K562 (cell line): ENCODE measurements around the gene AMZ1. TPM values are rescaled to one million over a fixed set of nuclear protein-coding genes. Genes with fewer than 3 reads are reported as not detected.
A peak's percentile ranks its signal among the peaks of the same experiment; 100 is the strongest.

Experiments used
- ATAC-seq: fragments of 200-7000 bp; cut with Tn5 transposase; 3 replicates; pipeline ENCODE4 v1.9.1; 2020; ENCODE audit warnings: moderate library complexity
- BruUV-seq: library from RNA; stranded (reverse); fragments of 400-500 nt; replicated peaks from 2 replicates; lab custom pipeline; 2021; lab: Mats Ljungman, UMichigan
- CTCF ChIA-PET: fragments of 300-600 bp; formaldehyde crosslinking; extraction: SDS; loops from one replicate; lab custom pipeline; 2021; ENCODE audit warnings: low intra/inter-chr PET ratio; lab: Yijun Ruan, JAX
- POLR2A ChIA-PET: fragments of 300-600, 350-650 bp; sonication (Branson Sonifier 250); formaldehyde crosslinking; extraction: SDS; loops from one replicate; lab custom pipeline; 2021; ENCODE audit warnings: antibody characterized with exemption, inconsistent platforms; lab: Yijun Ruan, JAX
- DNase-seq, 4 experiments: peaks; one replicate each; pipeline versions ENCODE4 v3.0.0 to v3.0.0-alpha.2; 2011 to 2018; ENCODE audit warnings: low spot score in 3 of 4, mixed read lengths in 3 of 4; ENCODE audit errors: extremely low read depth in 1 of 4
- FAIRE-seq: peaks from 2 replicates; lab custom pipeline; 2011; peaks lifted over from hg19 to GRCh38; lab: Jason Lieb, UNC
- H2AFZ ChIP-seq: 2 replicates; pipeline ENCODE4 v1.6.0; 2011; ENCODE audit warnings: low read depth, low read length, control low read depth, inconsistent platforms
- H3K27ac ChIP-seq: fragments of 200-600 bp; 3 replicates; pipeline ENCODE4 v1.8.0; 2011; ENCODE audit warnings: low read depth, mild to moderate bottlenecking, control low read depth, inconsistent platforms, low read length, moderate library complexity, mixed read lengths; ENCODE audit errors: extremely low read depth
- H3K27me3 ChIP-seq, 2 experiments: fragments of 300-600 bp in 1 of 2; 2 replicates in 1 of 2; 3 replicates in 1 of 2; pipeline versions ENCODE4 v1.6.0 to v1.8.0; 2011; ENCODE audit warnings: inconsistent platforms in 2 of 2, low read length in 2 of 2, mild to moderate bottlenecking in 1 of 2, mixed read lengths in 1 of 2, moderate library complexity in 1 of 2; ENCODE audit not compliant: control insufficient read depth in 2 of 2, insufficient read depth in 2 of 2
- H3K36me3 ChIP-seq: fragments of 300-600 bp; 3 replicates; pipeline ENCODE4 v1.8.0; 2011; ENCODE audit warnings: mild to moderate bottlenecking, low read length, inconsistent platforms; ENCODE audit not compliant: control insufficient read depth, insufficient read depth
- H3K4me1 ChIP-seq, 2 experiments: fragments of 200-600 bp in 1 of 2; replicated peaks in 1 of 2; 2 replicates in 1 of 2; 3 replicates in 1 of 2; pipeline versions ENCODE4 v1.5.1 to v1.8.0; 2011; ENCODE audit warnings: inconsistent platforms in 2 of 2, low read length in 2 of 2, mild to moderate bottlenecking in 1 of 2, mixed read lengths in 1 of 2, moderate library complexity in 1 of 2; ENCODE audit not compliant: control insufficient read depth in 2 of 2, insufficient read depth in 2 of 2
- H3K4me2 ChIP-seq: 2 replicates; pipeline ENCODE4 v1.6.1; 2011; ENCODE audit warnings: low read length, control low read depth, inconsistent platforms, mixed read lengths; ENCODE audit not compliant: insufficient read depth
- H3K4me3 ChIP-seq: fragments of 200-600 bp; sonication (generic), shearing (Covaris generic); 2 replicates; pipeline ENCODE4 v1.5.1; 2016; ENCODE audit warnings: control low read depth, inconsistent platforms
- H3K79me2 ChIP-seq: fragments of 200-600 bp; 3 replicates; pipeline ENCODE4 v1.8.0; 2011; ENCODE audit warnings: low read length, inconsistent platforms; ENCODE audit not compliant: control insufficient read depth, insufficient read depth
- H3K9ac ChIP-seq, 2 experiments: 2 replicates each; pipeline versions ENCODE4 v1.6.0 to v1.6.1; 2011; ENCODE audit warnings: low read depth in 2 of 2, low read length in 2 of 2, control low read depth in 1 of 2, inconsistent platforms in 1 of 2, mild to moderate bottlenecking in 1 of 2, mixed read lengths in 1 of 2; ENCODE audit not compliant: insufficient read depth in 1 of 2
- H3K9me1 ChIP-seq: one replicate; pipeline ENCODE4 v1.6.0; 2011; ENCODE audit warnings: inconsistent platforms, mild to moderate bottlenecking, low read length, moderate library complexity; ENCODE audit not compliant: control insufficient read depth, insufficient read depth
- H3K9me3 ChIP-seq: replicated peaks from 2 replicates; pipeline ENCODE4 v1.5.1; 2011; ENCODE audit warnings: low read depth, low read length, inconsistent platforms; ENCODE audit not compliant: control insufficient read depth, insufficient read depth
- H4K20me1 ChIP-seq: replicated peaks from 2 replicates; pipeline ENCODE4 v1.6.1; 2011; ENCODE audit warnings: low read length, inconsistent platforms, mixed read lengths; ENCODE audit not compliant: control insufficient read depth, insufficient read depth
- BRD9 ChIP-seq: fragments of 450-650 bp; IDR thresholded peaks from 2 replicates; pipeline ENCODE4 v1.6.1; 2018; ENCODE audit warnings: low read depth; ENCODE audit not compliant: partially characterized antibody
- NFIC ChIP-seq: fragments of 450-650 bp; IDR thresholded peaks from 2 replicates; pipeline ENCODE4 v1.6.1; 2017; ENCODE audit warnings: mild to moderate bottlenecking, inconsistent platforms
- POLR2AphosphoS2 ChIP-seq: IDR thresholded peaks from 2 replicates; pipeline ENCODE4 v1.6.1; 2012; ENCODE audit warnings: low read length, improper control_type of control experiment
- SIN3A ChIP-seq, 2 experiments: fragments of 150-350 bp in 1 of 2; IDR thresholded peaks; 2 replicates each; pipeline ENCODE4 v1.6.1; 2011 to 2016; ENCODE audit warnings: borderline replicate concordance in 2 of 2, low read depth in 2 of 2, low read length in 2 of 2, mild to moderate bottlenecking in 2 of 2, moderate library complexity in 2 of 2; ENCODE audit not compliant: control insufficient read depth in 1 of 2
- SMARCA5 ChIP-seq: fragments of 450-650 bp; IDR thresholded peaks from 2 replicates; pipeline ENCODE4 v1.6.1; 2016
- ZNF282 ChIP-seq: sonication (generic); formaldehyde crosslinking; IDR thresholded peaks from 2 replicates; pipeline ENCODE4 v1.8.1; 2023; ENCODE audit warnings: missing genetic modification reagents
- WGBS: fragments of 100-300 bp; shearing (Covaris generic); methylation state at CpG from one replicate; pipeline ENCODE4 v1.1.6; 2016; ENCODE audit warnings: low coverage, mixed read lengths; ENCODE audit not compliant: insufficient coverage; ENCODE audit errors: missing lambda C conversion rate; 5-methylcytosine and 5-hydroxymethylcytosine counted together
- in situ Hi-C: fragments of 300-500 bp; cut with MboI; formaldehyde crosslinking; loops from 4 replicates; pipeline ENCODE4 v1.15.0; 2018; ENCODE audit warnings: inconsistent platforms, mixed read lengths
- intact Hi-C: fragments of 100-400 bp; cut with micrococcal nuclease; formaldehyde crosslinking; loops from 2 replicates; pipeline ENCODE4 v1.14.2; 2022
- polyA plus RNA-seq, 8 experiments: library from polyadenylated mRNA; depleted of rRNA in 4 of 8; stranded (reverse) in 5 of 8; unstranded in 3 of 8; fragments of >200 nt; fragmentation: Nextera tagmentation in 2 of 8; fragmentation: Illumina TruSeq in 1 of 8; extraction: Ambion mirVana in 2 of 8; extraction: Trizol in 1 of 8; gene quantifications; 2 replicates each; pipeline versions ENCODE4 v1.2.1 to v1.2.3, GENCODE V29; 2011 to 2014; ENCODE audit warnings: inconsistent platforms in 1 of 8, missing spikeins in 1 of 8
- total RNA-seq, 7 experiments: library from RNA; depleted of rRNA in 6 of 7; stranded (reverse); fragments of >200 nt in 6 of 7; fragmentation: Illumina TruSeq in 2 of 7; extraction: Trizol in 2 of 7; gene quantifications; 2 replicates each; pipeline versions ENCODE4 v1.2.1 to v1.2.3, GENCODE V29; 2011 to 2021; ENCODE audit warnings: low replicate concordance in 1 of 7

Gene AMZ1
- total and polyA plus RNA-seq, 9 of the 15 experiments (the other 6 are each of a cell fraction or from before 2014, with no cell fraction given): not detected

GRCh38 chr7:2686101-2686500 lies 1.9 kb upstream of the AMZ1 start:
- H4K20me1 ChIP-seq: 0 out of 2 replicates have a peak, but pooled peaks cover 5% of the 10 kb centered on the region
- CTCF ChIA-PET: no interaction called here
- POLR2A ChIA-PET: interaction anchor here (0.7 kb wide), 2 partner anchors 23 to 32 kb away, joined by 3 read pairs; no protein-coding TSS in a partner anchor
- H3K9me3 ChIP-seq: no peaks in the 10 kb centered on the region
- H3K4me3 ChIP-seq: no peak overlapping the region
- intact Hi-C loops (loop anchor here (10.0 kb wide), 1 partner anchor 121 kb away; no protein-coding TSS in a partner anchor), in situ Hi-C loops (no loop called here)
- FAIRE-seq (no peak), ATAC-seq (no peak), DNase-seq (no peak)
- no peaks in the 10 kb centered on the region for H3K36me3 ChIP-seq
- H3K27me3 ChIP-seq: peaks cover 42 to 70% of the 10 kb centered on the region in 2 experiments; a peak in 4 of 5 replicates
- H3K4me1 ChIP-seq: peaks cover 0 to 32% of the 10 kb centered on the region in 2 experiments; a peak in 2 of 5 replicates
- no peak overlapping the region for H3K9ac ChIP-seq
- no TSS peak for BruUV-seq
- WGBS: 9% methylated on average over 14 of the region's 14 CpGs
- no peaks in the 10 kb centered on the region for H3K9me1 ChIP-seq
- H3K27ac ChIP-seq: no peak overlapping the region
- H3K4me2 ChIP-seq: no peak overlapping the region
- no peak overlapping the region for H2AFZ ChIP-seq
- TF ChIP-seq POLR2AphosphoS2 (no peak), SIN3A (IDR thresholded peaks at IDR 0.05; ENCODE audit: borderline replicate concordance in 2 of 2, control insufficient read depth in 1 of 2, low read depth in 2 of 2, low read length in 2 of 2) (no peak)
- no peaks in the 10 kb centered on the region for H3K79me2 ChIP-seq

GRCh38 chr7:2687338-2687869 lies 598 bp upstream of the AMZ1 start:
- BruUV-seq: no TSS peak
- intact Hi-C loops (loop anchor here (10.0 kb wide), 1 partner anchor 123 kb away; no protein-coding TSS in a partner anchor), in situ Hi-C loops (no loop called here)
- H3K9me3 ChIP-seq: no peaks in the 10 kb centered on the region
- no peak overlapping the region for H2AFZ ChIP-seq
- ChIA-PET CTCF (no interaction called here), POLR2A (no interaction called here)
- H4K20me1 ChIP-seq: 0 out of 2 replicates have a peak, but pooled peaks cover 5% of the 10 kb centered on the region
- no peak overlapping the region for H3K27ac ChIP-seq
- FAIRE-seq (no peak), ATAC-seq (no peak), DNase-seq (no peak)
- H3K9ac ChIP-seq: no peak overlapping the region
- no peak overlapping the region for H3K4me3 ChIP-seq
- H3K4me2 ChIP-seq: no peak overlapping the region
- WGBS: 2% methylated on average over 16 of the region's 17 CpGs
- peaks cover 0 to 25% of the 10 kb centered on the region in 2 experiments; a peak in 2 of 5 replicates for H3K4me1 ChIP-seq
- no peaks in the 10 kb centered on the region for H3K79me2 ChIP-seq
- peak; percentile 88 for TF ChIP-seq NFIC
- no peak for TF ChIP-seq ZNF282 (CRISPR knock-in tag)
- TF ChIP-seq BRD9: no peak
- no peak for TF ChIP-seq SMARCA5
- H3K9me1 ChIP-seq: no peaks in the 10 kb centered on the region
- H3K36me3 ChIP-seq: no peaks in the 10 kb centered on the region
- peaks cover 36 to 60% of the 10 kb centered on the region in 2 experiments; a peak in 4 of 5 replicates for H3K27me3 ChIP-seq
